ENCODE measurements around the gene NTM. TPM values are rescaled to one million over a fixed set of nuclear protein-coding genes. Genes with fewer than 3 reads are reported as not detected.

NTM gene
- total RNA-seq, 1 experiment from 2014 or later = 9.9 TPM

- Histone ChIP-seq H2AFZ (ENCODE audit: low read length) (no peak overlapping the region), H4K91ac (ENCODE audit: insufficient read length, low read depth, low read length) (no peak overlapping the region), H4K20me1 (ENCODE audit: control insufficient read depth, insufficient read depth, insufficient read length) (no peaks in the 10 kb centered on the region), H2BK12ac (ENCODE audit: insufficient read length, low read depth, low read length) (no peak overlapping the region), H2BK5ac (ENCODE audit: insufficient read length, low read length) (no peak overlapping the region), H3K9ac (ENCODE audit: extremely low read depth, insufficient read length, low read length) (no peak overlapping the region), H2AK5ac (ENCODE audit: insufficient read length, low read length) (no peak overlapping the region), H3K9me3 (ENCODE audit: control insufficient read depth, low read depth, low read length) (no peaks in the 10 kb centered on the region), H4K8ac (replicated peaks; ENCODE audit: insufficient read length, low read depth, low read length) (no peak overlapping the region), H3K27me3 (ENCODE audit: insufficient read depth, low read length) (no peaks in the 10 kb centered on the region), H3K56ac (ENCODE audit: insufficient read length, low read depth, low read length) (no peak overlapping the region), H4K5ac (ENCODE audit: insufficient read length, low read depth, low read length) (no peak overlapping the region), H3K4me1 (ENCODE audit: insufficient read depth, low read length) (0 out of 2 replicates have a peak, but pooled peaks cover 4% of the 10 kb centered on the region), H3K23ac (ENCODE audit: insufficient read length, low read depth, low read length) (no peak overlapping the region), H2BK20ac (ENCODE audit: low read depth, low read length, poor library complexity, severe bottlenecking) (no peak overlapping the region), H3K23me2 (ENCODE audit: insufficient read length, low read depth, low read length, poor library complexity, severe bottlenecking) (no peaks in the 10 kb centered on the region), H3K79me2 (ENCODE audit: insufficient read depth, low read length) (no peaks in the 10 kb centered on the region), H2BK15ac (ENCODE audit: low read depth, low read length) (no peak overlapping the region), H3K4me2 (ENCODE audit: insufficient read depth, insufficient read length, low read length) (no peak overlapping the region), H3K79me1 (ENCODE audit: insufficient read depth, low read depth, low read length, poor library complexity, severe bottlenecking) (no peaks in the 10 kb centered on the region), H3K4ac (ENCODE audit: low read depth, low read length) (no peak overlapping the region), H3K18ac (ENCODE audit: insufficient read length, low read depth, low read length) (no peak overlapping the region), H2BK120ac (ENCODE audit: low read depth, low read length, poor library complexity, severe bottlenecking) (no peak overlapping the region), H3K14ac (ENCODE audit: insufficient read depth, low read length) (no peak overlapping the region), H3T11ph (ENCODE audit: low read length) (no peak overlapping the region), H3K27ac (ENCODE audit: insufficient read length, low read depth, low read length) (no peak overlapping the region)
- TF ChIP-seq CTCF (conservative IDR thresholded peaks at IDR 0.05) = no peak
- H3K4me1 Mint-ChIP-seq = peaks cover 9 to 16% of the 10 kb centered on the region in 2 experiments
- H3K4me3 Mint-ChIP-seq = no peak overlapping the region
- DNase-seq = no peak
- WGBS (ENCODE audit: extremely low coverage, insufficient read length, low lambda C conversion rate) = no CpG with 5 or more reads among the region's 6 CpGs
- no peaks in the 10 kb centered on the region for H3K27me3 Mint-ChIP-seq (ENCODE audit: low read depth)
- peaks cover 6 to 11% of the 10 kb centered on the region in 2 experiments; a peak in 3 of 5 replicates for H3K9me3 Mint-ChIP-seq
- H3K36me3 Mint-ChIP-seq (ENCODE audit: insufficient read depth in 1 of 3, low read depth in 3 of 3) = peaks cover 0 to 9% (median 6%) of the 10 kb centered on the region in 3 experiments; a peak in 4 of 7 replicates
- peak overlapping the region in 1 of 3 experiments; percentile 76; a peak in 3 of 7 replicates for H3K27ac Mint-ChIP-seq
These were observed 701.8 kb downstream of the NTM start for GRCh38 chr11:132072044-132072857.
